Measurements from ENCODE around the gene CCDC184.

CCDC184 gene

GRCh38 chr12:48180857-48181495 is 2.5 kb upstream of the CCDC184 start:
- H3K27ac ChIP-seq (ENCODE audit: low read depth, low read length): no peak overlapping the region
- no peaks in the 10 kb centered on the region for H3K36me3 ChIP-seq (ENCODE audit: control insufficient read depth, insufficient read depth, low read length)
- H3K27me3 ChIP-seq (ENCODE audit: control insufficient read depth, insufficient read depth, low read length): peaks cover 93% of the 10 kb centered on the region
- H3K4me3 ChIP-seq (ENCODE audit: low read depth, low read length): no peak overlapping the region
- H3K9me3 ChIP-seq (ENCODE audit: control insufficient read depth, insufficient read depth, low read depth, low read length): no peaks in the 10 kb centered on the region
- H3K9ac ChIP-seq (ENCODE audit: low read length): no peak overlapping the region
- H3K4me1 ChIP-seq (ENCODE audit: control insufficient read depth, insufficient read depth, low read length): peaks cover 15% of the 10 kb centered on the region

GRCh38 chr12:48182631-48183030 is 813 bp upstream of the CCDC184 start:
- H3K4me1 ChIP-seq (ENCODE audit: control insufficient read depth, insufficient read depth, low read length): 0 out of 2 replicates have a peak, but pooled peaks cover 7% of the 10 kb centered on the region
- H3K27ac ChIP-seq (ENCODE audit: low read depth, low read length): no peak overlapping the region
- no peaks in the 10 kb centered on the region for H3K9me3 ChIP-seq (ENCODE audit: control insufficient read depth, insufficient read depth, low read depth, low read length)
- H3K4me3 ChIP-seq (ENCODE audit: low read depth, low read length): peak overlapping the region; percentile 74
- no peaks in the 10 kb centered on the region for H3K36me3 ChIP-seq (ENCODE audit: control insufficient read depth, insufficient read depth, low read length)
- H3K27me3 ChIP-seq (ENCODE audit: control insufficient read depth, insufficient read depth, low read length): peaks cover 99% of the 10 kb centered on the region
- no peak overlapping the region for H3K9ac ChIP-seq (ENCODE audit: low read length)

GRCh38 chr12:48183876-48184548 is 568 bp downstream of the CCDC184 start:
- Histone ChIP-seq H3K4me1 (ENCODE audit: control insufficient read depth, insufficient read depth, low read length) (0 out of 2 replicates have a peak, but pooled peaks cover 7% of the 10 kb centered on the region), H3K4me3 (ENCODE audit: low read depth, low read length) (peak overlapping the region; percentile 74), H3K27ac (ENCODE audit: low read depth, low read length) (no peak overlapping the region), H3K36me3 (ENCODE audit: control insufficient read depth, insufficient read depth, low read length) (no peaks in the 10 kb centered on the region), H3K9ac (ENCODE audit: low read length) (no peak overlapping the region), H3K27me3 (ENCODE audit: control insufficient read depth, insufficient read depth, low read length) (peaks cover 99% of the 10 kb centered on the region), H3K9me3 (ENCODE audit: control insufficient read depth, insufficient read depth, low read depth, low read length) (no peaks in the 10 kb centered on the region)

- Histone ChIP-seq H3K4me1 (ENCODE audit: control insufficient read depth, insufficient read depth, low read length) (0 out of 2 replicates have a peak, but pooled peaks cover 7% of the 10 kb centered on the region), H3K4me3 (ENCODE audit: low read depth, low read length) (peak overlapping the region; percentile 74), H3K36me3 (ENCODE audit: control insufficient read depth, insufficient read depth, low read length) (no peaks in the 10 kb centered on the region), H3K9ac (ENCODE audit: low read length) (no peak overlapping the region), H3K9me3 (ENCODE audit: control insufficient read depth, insufficient read depth, low read depth, low read length) (no peaks in the 10 kb centered on the region), H3K27me3 (ENCODE audit: control insufficient read depth, insufficient read depth, low read length) (peaks cover 98% of the 10 kb centered on the region), H3K27ac (ENCODE audit: low read depth, low read length) (no peak overlapping the region)
Observed at GRCh38 chr12:48184549-48184922, 1.1 kb downstream of the CCDC184 start.

GRCh38 chr12:48185181-48185919 is 1.9 kb downstream of the CCDC184 start:
- no peak overlapping the region for H3K4me3 ChIP-seq (ENCODE audit: low read depth, low read length)
- H3K36me3 ChIP-seq (ENCODE audit: control insufficient read depth, insufficient read depth, low read length): no peaks in the 10 kb centered on the region
- H3K9me3 ChIP-seq (ENCODE audit: control insufficient read depth, insufficient read depth, low read depth, low read length): no peaks in the 10 kb centered on the region
- H3K4me1 ChIP-seq (ENCODE audit: control insufficient read depth, insufficient read depth, low read length): 0 out of 2 replicates have a peak, but pooled peaks cover 7% of the 10 kb centered on the region
- no peak overlapping the region for H3K27ac ChIP-seq (ENCODE audit: low read depth, low read length)
- H3K9ac ChIP-seq (ENCODE audit: low read length): no peak overlapping the region
- peaks cover 97% of the 10 kb centered on the region for H3K27me3 ChIP-seq (ENCODE audit: control insufficient read depth, insufficient read depth, low read length)

- Histone ChIP-seq H3K36me3 (ENCODE audit: control insufficient read depth, insufficient read depth, low read length) (no peaks in the 10 kb centered on the region), H3K9me3 (ENCODE audit: control insufficient read depth, insufficient read depth, low read depth, low read length) (no peaks in the 10 kb centered on the region), H3K27ac (ENCODE audit: low read depth, low read length) (no peak overlapping the region), H3K27me3 (ENCODE audit: control insufficient read depth, insufficient read depth, low read length) (peaks cover 97% of the 10 kb centered on the region), H3K9ac (ENCODE audit: low read length) (no peak overlapping the region), H3K4me3 (ENCODE audit: low read depth, low read length) (no peak overlapping the region), H3K4me1 (ENCODE audit: control insufficient read depth, insufficient read depth, low read length) (0 out of 2 replicates have a peak, but pooled peaks cover 7% of the 10 kb centered on the region)
Observed at GRCh38 chr12:48187916-48188695, 4.7 kb downstream of the CCDC184 start.

- 0 out of 2 replicates have a peak, but pooled peaks cover 4% of the 10 kb centered on the region for H3K4me1 ChIP-seq (ENCODE audit: control insufficient read depth, insufficient read depth, low read length)
- peaks cover 97% of the 10 kb centered on the region for H3K27me3 ChIP-seq (ENCODE audit: control insufficient read depth, insufficient read depth, low read length)
- no peak overlapping the region for H3K9ac ChIP-seq (ENCODE audit: low read length)
- H3K27ac ChIP-seq (ENCODE audit: low read depth, low read length): no peak overlapping the region
- H3K4me3 ChIP-seq (ENCODE audit: low read depth, low read length): no peak overlapping the region
- H3K9me3 ChIP-seq (ENCODE audit: control insufficient read depth, insufficient read depth, low read depth, low read length): no peaks in the 10 kb centered on the region
- H3K36me3 ChIP-seq (ENCODE audit: control insufficient read depth, insufficient read depth, low read length): no peaks in the 10 kb centered on the region
Observed at GRCh38 chr12:48189331-48190125, 6.1 kb downstream of the CCDC184 start.

- H3K27me3 ChIP-seq (ENCODE audit: control insufficient read depth, insufficient read depth, low read length): peaks cover 97% of the 10 kb centered on the region
- H3K9ac ChIP-seq (ENCODE audit: low read length): no peak overlapping the region
- H3K36me3 ChIP-seq (ENCODE audit: control insufficient read depth, insufficient read depth, low read length): no peaks in the 10 kb centered on the region
- no peak overlapping the region for H3K4me3 ChIP-seq (ENCODE audit: low read depth, low read length)
- H3K27ac ChIP-seq (ENCODE audit: low read depth, low read length): no peak overlapping the region
- H3K4me1 ChIP-seq (ENCODE audit: control insufficient read depth, insufficient read depth, low read length): no peaks in the 10 kb centered on the region
- no peaks in the 10 kb centered on the region for H3K9me3 ChIP-seq (ENCODE audit: control insufficient read depth, insufficient read depth, low read depth, low read length)
Observed at GRCh38 chr12:48191096-48191495, 7.7 kb downstream of the CCDC184 start.

- no peaks in the 10 kb centered on the region; the same call in 1 of the 2 replicates for H3K4me1 ChIP-seq (ENCODE audit: control insufficient read depth, insufficient read depth, low read length)
- no peaks in the 10 kb centered on the region for H3K36me3 ChIP-seq (ENCODE audit: control insufficient read depth, insufficient read depth, low read length)
- no peak overlapping the region for H3K27ac ChIP-seq (ENCODE audit: low read depth, low read length)
- H3K27me3 ChIP-seq (ENCODE audit: control insufficient read depth, insufficient read depth, low read length): peaks cover 91% of the 10 kb centered on the region
- no peak overlapping the region for H3K4me3 ChIP-seq (ENCODE audit: low read depth, low read length)
- no peaks in the 10 kb centered on the region for H3K9me3 ChIP-seq (ENCODE audit: control insufficient read depth, insufficient read depth, low read depth, low read length)
- H3K9ac ChIP-seq (ENCODE audit: low read length): no peak overlapping the region
Observed at GRCh38 chr12:48192861-48193260, 9.4 kb downstream of the CCDC184 start.

- H3K9me3 ChIP-seq (ENCODE audit: control insufficient read depth, insufficient read depth, low read depth, low read length): no peaks in the 10 kb centered on the region
- no peaks in the 10 kb centered on the region for H3K36me3 ChIP-seq (ENCODE audit: control insufficient read depth, insufficient read depth, low read length)
- H3K27ac ChIP-seq (ENCODE audit: low read depth, low read length): no peak overlapping the region
- H3K4me3 ChIP-seq (ENCODE audit: low read depth, low read length): no peak overlapping the region
- peaks cover 88% of the 10 kb centered on the region for H3K27me3 ChIP-seq (ENCODE audit: control insufficient read depth, insufficient read depth, low read length)
- no peak overlapping the region for H3K9ac ChIP-seq (ENCODE audit: low read length)
- no peaks in the 10 kb centered on the region; the same call in 1 of the 2 replicates for H3K4me1 ChIP-seq (ENCODE audit: control insufficient read depth, insufficient read depth, low read length)
Observed at GRCh38 chr12:48193623-48194022, 10.2 kb downstream of the CCDC184 start.
